ENCODE measurements around the gene PSKH1. TPM values are rescaled to one million over a fixed set of nuclear protein-coding genes. Genes with fewer than 3 reads are reported as not detected.
"Not testable (repeated sequence)": the region's sequence is repeated elsewhere in the genome, so short reads cannot be mapped to it uniquely, and the experiment has no call there.

The PSKH1 gene
- total and polyA plus RNA-seq, 2 experiments from 2014 or later: 29.2 to 44.6 TPM

DNA sequence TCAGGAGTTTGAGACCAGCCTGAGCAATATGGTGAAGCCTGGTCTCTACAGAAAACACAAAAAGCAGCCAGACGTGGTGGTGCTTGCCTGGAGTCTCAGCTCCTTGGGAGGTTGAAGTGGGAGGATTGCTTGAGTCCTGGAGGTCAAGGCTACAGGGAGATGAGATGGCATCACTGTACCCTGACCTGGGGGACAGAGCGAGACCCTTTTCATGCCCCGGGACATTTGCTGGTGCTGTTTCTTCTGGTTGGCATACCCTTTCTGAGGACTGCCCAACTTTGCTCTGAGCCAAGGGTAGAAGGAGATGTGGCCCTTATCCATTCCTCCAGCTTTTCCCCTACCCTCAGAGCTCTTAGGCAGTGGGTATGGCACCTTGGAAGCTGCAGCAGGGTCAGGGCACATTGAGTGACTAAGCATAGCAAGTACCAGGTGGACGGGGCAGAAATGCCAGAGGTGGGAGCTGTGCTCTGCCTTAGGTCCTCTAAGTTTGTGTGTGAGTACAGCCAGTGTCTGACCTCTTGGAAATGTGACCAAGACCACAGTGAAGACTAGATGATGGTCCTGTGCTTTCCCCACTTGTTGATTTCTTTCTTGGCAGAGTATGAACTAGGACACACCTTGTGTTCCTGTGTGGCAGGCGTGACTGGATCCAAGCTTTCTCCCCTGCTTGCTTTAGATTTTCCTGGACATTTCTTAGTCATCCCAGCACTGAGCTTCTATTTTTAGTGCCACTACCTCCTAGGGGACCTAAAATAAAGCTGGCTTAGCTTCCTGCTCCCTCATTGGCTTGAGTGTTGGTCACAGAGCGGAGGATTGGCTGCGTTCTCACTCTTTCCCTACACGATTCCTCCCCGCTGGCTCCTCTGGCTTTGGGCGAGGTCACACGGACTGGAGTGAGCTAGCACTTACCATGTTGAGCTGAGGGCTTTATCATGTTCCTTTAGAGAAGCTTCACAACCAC lies 30.2 kb upstream of the PSKH1 start:
- Histone ChIP-seq H3K36me3 (replicated peaks; ENCODE audit: insufficient read depth, low read depth) (no peaks in the 10 kb centered on the region), H3K79me2 (peaks cover 90% of the 10 kb centered on the region), H3K9me3 (ENCODE audit: low read depth) (no peaks in the 10 kb centered on the region), H3K4me3 (no peak overlapping the region), H3K27ac (no peak overlapping the region), H3K4me2 (no peak overlapping the region), H3K9me2 (replicated peaks; ENCODE audit: insufficient read depth) (no peaks in the 10 kb centered on the region), H3K27me3 (no peaks in the 10 kb centered on the region), H4K20me1 (ENCODE audit: insufficient read depth, poor library complexity, severe bottlenecking) (peaks cover 59% of the 10 kb centered on the region), H3K4me1 (ENCODE audit: insufficient read depth) (peaks cover 6% of the 10 kb centered on the region), H2AFZ (no peak overlapping the region)
- DNase-seq (ENCODE audit: low spot score): no peak
- TF ChIP-seq EZH2phosphoT487 (IDR thresholded peaks at IDR 0.05; ENCODE audit: low read depth, severe bottlenecking, unreplicated experiment): no peak
- TF ChIP-seq EZH2 (IDR thresholded peaks at IDR 0.05; ENCODE audit: borderline replicate concordance): no peak
- TF ChIP-seq, protein P1, sequence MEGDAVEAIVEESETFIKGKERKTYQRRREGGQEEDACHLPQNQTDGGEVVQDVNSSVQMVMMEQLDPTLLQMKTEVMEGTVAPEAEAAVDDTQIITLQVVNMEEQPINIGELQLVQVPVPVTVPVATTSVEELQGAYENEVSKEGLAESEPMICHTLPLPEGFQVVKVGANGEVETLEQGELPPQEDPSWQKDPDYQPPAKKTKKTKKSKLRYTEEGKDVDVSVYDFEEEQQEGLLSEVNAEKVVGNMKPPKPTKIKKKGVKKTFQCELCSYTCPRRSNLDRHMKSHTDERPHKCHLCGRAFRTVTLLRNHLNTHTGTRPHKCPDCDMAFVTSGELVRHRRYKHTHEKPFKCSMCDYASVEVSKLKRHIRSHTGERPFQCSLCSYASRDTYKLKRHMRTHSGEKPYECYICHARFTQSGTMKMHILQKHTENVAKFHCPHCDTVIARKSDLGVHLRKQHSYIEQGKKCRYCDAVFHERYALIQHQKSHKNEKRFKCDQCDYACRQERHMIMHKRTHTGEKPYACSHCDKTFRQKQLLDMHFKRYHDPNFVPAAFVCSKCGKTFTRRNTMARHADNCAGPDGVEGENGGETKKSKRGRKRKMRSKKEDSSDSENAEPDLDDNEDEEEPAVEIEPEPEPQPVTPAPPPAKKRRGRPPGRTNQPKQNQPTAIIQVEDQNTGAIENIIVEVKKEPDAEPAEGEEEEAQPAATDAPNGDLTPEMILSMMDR (IDR thresholded peaks at IDR 0.05; ENCODE audit: poor library complexity): no peak
- 92% methylated on average over 11 of the region's 11 CpGs for WGBS (ENCODE audit: low lambda C conversion rate, missing lambda C conversion rate)

DNA sequence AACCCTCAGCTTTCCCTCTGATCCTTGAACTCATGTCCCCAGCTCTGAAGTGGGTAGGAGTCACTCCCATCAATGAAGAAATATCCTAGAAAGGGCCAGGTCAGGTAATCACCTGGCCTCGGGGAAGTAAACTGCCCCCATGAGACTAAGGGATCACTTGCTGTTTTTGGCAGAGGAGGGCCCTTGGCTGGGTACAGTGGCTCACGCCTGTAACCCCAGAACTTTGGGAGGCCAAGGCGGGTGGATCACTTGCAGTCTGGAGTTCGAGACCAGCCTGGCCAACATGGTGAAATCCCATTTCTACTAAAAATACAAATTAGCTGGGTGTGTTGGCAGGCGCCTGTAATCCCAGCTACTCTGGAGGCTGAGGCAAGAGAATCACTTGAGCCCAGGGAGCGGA lies 29.0 kb upstream of the PSKH1 start:
- H3K9me3 ChIP-seq (ENCODE audit: low read depth); H3K27ac ChIP-seq; H3K4me2 ChIP-seq; DNase-seq (ENCODE audit: low spot score); H3K36me3 ChIP-seq (replicated peaks; ENCODE audit: insufficient read depth, low read depth); H3K4me1 ChIP-seq (ENCODE audit: insufficient read depth); H3K9me2 ChIP-seq (replicated peaks; ENCODE audit: insufficient read depth); H3K27me3 ChIP-seq; H3K4me3 ChIP-seq; H2AFZ ChIP-seq: not testable (repeated sequence)
- H4K20me1 ChIP-seq (ENCODE audit: insufficient read depth, poor library complexity, severe bottlenecking): peaks cover 49% of the 10 kb centered on the region
- 99% methylated on average over 6 of the region's 6 CpGs for WGBS (ENCODE audit: low lambda C conversion rate, missing lambda C conversion rate)
- peaks cover 85% of the 10 kb centered on the region for H3K79me2 ChIP-seq

DNA sequence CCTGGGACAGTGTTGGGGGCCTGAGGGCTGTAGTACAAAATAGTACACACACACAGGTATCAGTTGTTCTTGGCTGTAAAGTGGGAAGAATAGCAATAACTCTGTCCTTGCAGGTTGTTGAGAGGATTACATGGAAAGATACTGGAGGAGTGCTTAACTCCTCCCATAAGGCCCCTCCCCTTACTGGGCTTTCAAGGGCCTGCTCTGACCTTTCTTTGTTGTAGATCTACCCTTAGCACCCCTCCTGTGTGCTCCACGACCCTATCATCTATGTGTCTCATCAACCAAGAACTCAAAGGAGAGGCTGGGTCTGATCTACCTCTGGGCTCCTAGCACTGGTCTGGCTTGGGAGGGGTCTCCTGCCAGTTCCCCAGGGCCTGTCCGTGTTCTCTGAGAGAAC lies 28.5 kb upstream of the PSKH1 start:
- Histone ChIP-seq H3K36me3 (replicated peaks; ENCODE audit: insufficient read depth, low read depth) (no peaks in the 10 kb centered on the region), H4K20me1 (ENCODE audit: insufficient read depth, poor library complexity, severe bottlenecking) (peaks cover 44% of the 10 kb centered on the region), H3K4me1 (ENCODE audit: insufficient read depth) (peaks cover 3% of the 10 kb centered on the region), H3K9me3 (ENCODE audit: low read depth) (no peaks in the 10 kb centered on the region), H3K4me2 (no peak overlapping the region), H3K27me3 (no peaks in the 10 kb centered on the region), H3K4me3 (no peak overlapping the region), H3K9me2 (replicated peaks; ENCODE audit: insufficient read depth) (no peaks in the 10 kb centered on the region), H3K27ac (no peak overlapping the region), H2AFZ (no peak overlapping the region), H3K79me2 (peaks cover 79% of the 10 kb centered on the region)
- WGBS (ENCODE audit: low lambda C conversion rate, missing lambda C conversion rate): 91% methylated on average over 2 of the region's 2 CpGs
- TF ChIP-seq, protein P1 (IDR thresholded peaks at IDR 0.05; ENCODE audit: poor library complexity): no peak
- no peak for DNase-seq (ENCODE audit: low spot score)

DNA sequence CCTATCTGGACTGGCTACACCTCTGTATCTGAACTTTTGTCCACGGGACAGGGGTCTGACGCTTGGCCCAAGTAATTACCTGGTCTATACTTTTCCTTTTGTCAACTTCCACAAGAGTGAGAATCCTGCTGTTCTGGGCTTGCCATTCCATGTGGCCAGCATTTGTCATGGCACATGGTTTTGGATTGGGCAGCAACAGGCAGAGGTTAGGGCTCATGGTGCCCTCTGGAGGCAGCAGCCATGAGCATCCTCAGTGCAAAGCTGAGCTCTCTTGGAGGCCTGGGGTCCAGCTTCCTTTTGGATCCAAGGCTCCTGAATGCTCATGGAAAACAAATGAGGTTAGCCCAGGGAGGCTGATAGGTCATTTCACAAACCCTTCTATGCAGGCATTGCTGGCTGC lies 27.7 kb upstream of the PSKH1 start:
- no peaks in the 10 kb centered on the region for H3K9me2 ChIP-seq (replicated peaks; ENCODE audit: insufficient read depth)
- peaks cover 72% of the 10 kb centered on the region for H3K79me2 ChIP-seq
- peaks cover 43% of the 10 kb centered on the region for H4K20me1 ChIP-seq (ENCODE audit: insufficient read depth, poor library complexity, severe bottlenecking)
- DNase-seq (ENCODE audit: low spot score): no peak
- H2AFZ ChIP-seq: no peak overlapping the region
- H3K4me2 ChIP-seq: no peak overlapping the region
- peaks cover 3% of the 10 kb centered on the region for H3K4me1 ChIP-seq (ENCODE audit: insufficient read depth)
- H3K27me3 ChIP-seq: no peaks in the 10 kb centered on the region
- WGBS (ENCODE audit: low lambda C conversion rate, missing lambda C conversion rate): 100% methylated on average over 2 of the region's 2 CpGs
- H3K36me3 ChIP-seq (replicated peaks; ENCODE audit: insufficient read depth, low read depth): no peaks in the 10 kb centered on the region
- no peak overlapping the region for H3K27ac ChIP-seq
- no peak overlapping the region for H3K4me3 ChIP-seq
- no peak for TF ChIP-seq EZH2 (IDR thresholded peaks at IDR 0.05; ENCODE audit: borderline replicate concordance)
- TF ChIP-seq, protein P1 (IDR thresholded peaks at IDR 0.05; ENCODE audit: poor library complexity): peak; percentile 36
- H3K9me3 ChIP-seq (ENCODE audit: low read depth): no peaks in the 10 kb centered on the region
